SU-DHL-6 (cell line): ENCODE results near the gene PICALM.
"Not testable (repeated sequence)": the region's sequence is repeated elsewhere in the genome, so short reads cannot be mapped to it uniquely, and the experiment has no call there.

Source experiments
- H2AFZ ChIP-seq: fragments of 200-600 bp; sonication (generic); 2 replicates; pipeline ENCODE4 v1.6.1; 2014; ENCODE audit warnings: low read depth, mild to moderate bottlenecking, moderate library complexity, mixed read lengths, antibody characterized with exemption, low read length; ENCODE audit not compliant: severe bottlenecking
- H3F3A ChIP-seq: fragments of 200-600 bp; shearing (Covaris generic); 2 replicates; pipeline ENCODE4 v1.6.0; 2016; ENCODE audit warnings: antibody characterized with exemption, mild to moderate bottlenecking; ENCODE audit not compliant: insufficient read depth
- H3K27ac ChIP-seq: fragments of 200-600 bp; sonication (generic); 2 replicates; pipeline ENCODE4 v1.5.1; 2016; ENCODE audit warnings: low read depth, mild to moderate bottlenecking, low read length, moderate library complexity, mixed read lengths
- H3K27me3 ChIP-seq: fragments of 200-600 bp; sonication (generic), shearing (Covaris generic); 2 replicates; pipeline ENCODE4 v1.6.0; 2014; ENCODE audit warnings: mild to moderate bottlenecking, low read length
- H3K36me3 ChIP-seq: fragments of 200-600 bp; sonication (generic); 2 replicates; pipeline ENCODE4 v1.6.1; 2014; ENCODE audit warnings: mild to moderate bottlenecking, low read length, mixed read lengths
- H3K4me2 ChIP-seq: fragments of 300-600, 200-600 bp; shearing (Covaris generic), sonication (generic); 2 replicates; pipeline ENCODE4 v1.6.0; 2014; ENCODE audit warnings: low read length, low read depth, mild to moderate bottlenecking; ENCODE audit not compliant: poor library complexity, severe bottlenecking
- H3K4me3 ChIP-seq: fragments of 200-600 bp; sonication (generic); 2 replicates; pipeline ENCODE4 v1.5.1; 2014; ENCODE audit warnings: antibody characterized with exemption, low read length, mild to moderate bottlenecking, mixed read lengths; ENCODE audit not compliant: insufficient read depth, poor library complexity, severe bottlenecking
- H3K79me2 ChIP-seq: fragments of 200-600 bp; sonication (generic); 2 replicates; pipeline ENCODE4 v1.6.1; 2014; ENCODE audit warnings: mild to moderate bottlenecking, low read length, moderate library complexity; ENCODE audit not compliant: insufficient read depth
- H3K9ac ChIP-seq: fragments of 200-600 bp; sonication (generic); 2 replicates; pipeline ENCODE4 v1.7.0; 2014; ENCODE audit warnings: mild to moderate bottlenecking, low read length
- H3K9me2 ChIP-seq: fragments of 200-600 bp; sonication (generic); replicated peaks from 2 replicates; pipeline ENCODE4 v1.6.1; 2014; ENCODE audit warnings: low read length; ENCODE audit not compliant: insufficient read depth
- H3K9me3 ChIP-seq: fragments of 200-600 bp; sonication (generic); 2 replicates; pipeline ENCODE4 v1.6.1; 2014; ENCODE audit warnings: low read length, mixed read lengths; ENCODE audit not compliant: insufficient read depth
- H4K20me1 ChIP-seq: fragments of 200-600 bp; sonication (generic); 2 replicates; pipeline ENCODE4 v1.6.1; 2014; ENCODE audit warnings: low read depth, mild to moderate bottlenecking, antibody characterized with exemption, low read length, moderate library complexity, mixed read lengths
- EZH2phosphoT487 ChIP-seq: fragments of 200-600 bp; sonication (generic), shearing (Covaris generic); conservative IDR thresholded peaks from 2 replicates; pipeline ENCODE4 v1.6.1; 2018; ENCODE audit warnings: mild to moderate bottlenecking, antibody characterized with exemption, low read length, moderate library complexity, mixed read lengths
- TF ChIP-seq, protein P1 (sequence below): fragments of 200-600 bp; sonication (generic); IDR thresholded peaks from one replicate; pipeline ENCODE4 v1.5.1; 2017; ENCODE audit warnings: antibody characterized with exemption, mild to moderate bottlenecking, low read length, moderate library complexity; ENCODE audit not compliant: insufficient read depth, poor library complexity, severe bottlenecking

The PICALM gene

DNA sequence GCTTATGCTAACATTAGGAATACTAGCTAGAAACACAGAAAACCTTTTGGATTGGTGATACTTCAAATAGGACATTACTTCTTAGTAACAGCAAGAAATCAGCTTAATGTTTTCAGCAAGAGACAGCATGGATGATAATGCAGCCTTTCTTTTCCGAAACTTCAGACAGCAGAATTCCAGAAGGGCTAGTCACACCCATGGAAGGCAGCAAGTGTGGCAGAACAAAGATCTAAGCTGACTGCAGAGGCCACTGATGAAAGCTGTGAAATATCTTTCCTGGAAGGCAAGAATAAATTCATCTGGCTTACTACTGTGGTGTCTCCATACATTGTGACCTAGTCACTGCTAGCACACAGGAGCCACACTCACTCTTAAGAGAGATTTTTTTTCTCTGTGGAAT lies 113.4 kb downstream of the PICALM start:
- Histone ChIP-seq H3K4me2 (no peak overlapping the region), H3K36me3 (peaks cover 44% of the 10 kb centered on the region), H2AFZ (no peak overlapping the region), H4K20me1 (no peaks in the 10 kb centered on the region), H3K27me3 (no peaks in the 10 kb centered on the region), H3K9me2 (no peaks in the 10 kb centered on the region), H3K9ac (no peak overlapping the region), H3K79me2 (no peaks in the 10 kb centered on the region), H3K9me3 (no peaks in the 10 kb centered on the region), H3F3A (0 out of 2 replicates have a peak, but pooled peaks cover 3% of the 10 kb centered on the region), H3K27ac (no peak overlapping the region), H3K4me3 (no peak overlapping the region)
- TF ChIP-seq, protein P1, sequence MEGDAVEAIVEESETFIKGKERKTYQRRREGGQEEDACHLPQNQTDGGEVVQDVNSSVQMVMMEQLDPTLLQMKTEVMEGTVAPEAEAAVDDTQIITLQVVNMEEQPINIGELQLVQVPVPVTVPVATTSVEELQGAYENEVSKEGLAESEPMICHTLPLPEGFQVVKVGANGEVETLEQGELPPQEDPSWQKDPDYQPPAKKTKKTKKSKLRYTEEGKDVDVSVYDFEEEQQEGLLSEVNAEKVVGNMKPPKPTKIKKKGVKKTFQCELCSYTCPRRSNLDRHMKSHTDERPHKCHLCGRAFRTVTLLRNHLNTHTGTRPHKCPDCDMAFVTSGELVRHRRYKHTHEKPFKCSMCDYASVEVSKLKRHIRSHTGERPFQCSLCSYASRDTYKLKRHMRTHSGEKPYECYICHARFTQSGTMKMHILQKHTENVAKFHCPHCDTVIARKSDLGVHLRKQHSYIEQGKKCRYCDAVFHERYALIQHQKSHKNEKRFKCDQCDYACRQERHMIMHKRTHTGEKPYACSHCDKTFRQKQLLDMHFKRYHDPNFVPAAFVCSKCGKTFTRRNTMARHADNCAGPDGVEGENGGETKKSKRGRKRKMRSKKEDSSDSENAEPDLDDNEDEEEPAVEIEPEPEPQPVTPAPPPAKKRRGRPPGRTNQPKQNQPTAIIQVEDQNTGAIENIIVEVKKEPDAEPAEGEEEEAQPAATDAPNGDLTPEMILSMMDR: no peak
- no peak for TF ChIP-seq EZH2phosphoT487

DNA sequence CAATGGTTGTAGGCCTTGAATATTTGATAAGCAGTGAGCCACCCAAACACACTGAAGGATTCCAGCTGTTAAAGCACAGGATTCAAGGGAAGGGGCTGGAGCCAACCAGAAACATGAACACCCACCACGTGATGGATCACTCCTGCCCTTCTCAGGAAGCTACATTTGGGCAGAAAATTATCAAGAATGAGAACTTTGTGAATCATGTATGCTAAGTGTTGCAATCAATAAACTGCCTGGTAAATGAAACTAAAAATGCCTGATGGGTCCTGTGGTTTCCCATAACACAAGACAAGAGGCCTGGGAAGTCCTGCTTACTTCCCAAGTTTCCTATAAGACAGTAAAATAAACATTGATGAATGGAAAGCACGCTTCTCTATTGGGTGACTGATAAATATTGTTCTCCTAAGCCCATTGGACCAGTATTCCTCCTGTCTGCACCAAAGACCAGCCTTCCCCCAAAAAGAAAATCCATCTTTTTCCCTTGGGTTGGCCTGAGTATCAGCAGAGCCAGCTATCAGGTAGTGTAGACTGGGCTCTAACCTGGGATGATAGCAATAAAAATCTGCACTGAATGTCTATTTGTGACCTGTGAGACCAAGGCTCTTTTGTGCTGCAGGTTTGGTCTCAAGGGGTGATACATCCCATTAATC lies 115.3 kb downstream of the PICALM start:
- no peak overlapping the region for H3K27ac ChIP-seq
- H3K36me3 ChIP-seq: peaks cover 41% of the 10 kb centered on the region
- no peaks in the 10 kb centered on the region for H4K20me1 ChIP-seq
- 0 out of 2 replicates have a peak, but pooled peaks cover 3% of the 10 kb centered on the region for H3F3A ChIP-seq
- H3K9me3 ChIP-seq: no peaks in the 10 kb centered on the region
- no peak overlapping the region for H2AFZ ChIP-seq
- no peaks in the 10 kb centered on the region for H3K9me2 ChIP-seq
- H3K79me2 ChIP-seq: no peaks in the 10 kb centered on the region
- H3K4me3 ChIP-seq: no peak overlapping the region
- no peak overlapping the region for H3K9ac ChIP-seq
- TF ChIP-seq, protein P1: no peak
- TF ChIP-seq EZH2phosphoT487: no peak
- no peak overlapping the region for H3K4me2 ChIP-seq
- H3K27me3 ChIP-seq: no peaks in the 10 kb centered on the region

DNA sequence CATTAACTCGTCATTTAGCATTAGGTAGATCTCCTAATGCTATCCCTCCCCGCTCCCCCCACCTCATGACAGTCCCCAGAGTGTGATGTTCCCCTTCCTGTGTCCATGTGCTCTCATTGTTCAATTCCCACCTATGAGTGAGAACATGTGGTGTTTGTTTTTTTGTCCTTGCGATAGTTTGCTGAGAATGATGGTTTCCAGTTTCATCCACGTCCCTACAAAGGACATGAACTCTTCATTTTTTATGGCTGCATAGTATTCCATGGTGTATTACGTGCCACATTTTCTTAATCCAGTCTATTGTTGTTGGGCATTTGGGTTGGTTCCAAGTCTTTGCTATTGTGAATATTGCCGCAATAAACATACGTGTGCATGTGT lies 116.8 kb downstream of the PICALM start:
- not testable (repeated sequence) for H3K4me3 ChIP-seq, H3F3A ChIP-seq

DNA sequence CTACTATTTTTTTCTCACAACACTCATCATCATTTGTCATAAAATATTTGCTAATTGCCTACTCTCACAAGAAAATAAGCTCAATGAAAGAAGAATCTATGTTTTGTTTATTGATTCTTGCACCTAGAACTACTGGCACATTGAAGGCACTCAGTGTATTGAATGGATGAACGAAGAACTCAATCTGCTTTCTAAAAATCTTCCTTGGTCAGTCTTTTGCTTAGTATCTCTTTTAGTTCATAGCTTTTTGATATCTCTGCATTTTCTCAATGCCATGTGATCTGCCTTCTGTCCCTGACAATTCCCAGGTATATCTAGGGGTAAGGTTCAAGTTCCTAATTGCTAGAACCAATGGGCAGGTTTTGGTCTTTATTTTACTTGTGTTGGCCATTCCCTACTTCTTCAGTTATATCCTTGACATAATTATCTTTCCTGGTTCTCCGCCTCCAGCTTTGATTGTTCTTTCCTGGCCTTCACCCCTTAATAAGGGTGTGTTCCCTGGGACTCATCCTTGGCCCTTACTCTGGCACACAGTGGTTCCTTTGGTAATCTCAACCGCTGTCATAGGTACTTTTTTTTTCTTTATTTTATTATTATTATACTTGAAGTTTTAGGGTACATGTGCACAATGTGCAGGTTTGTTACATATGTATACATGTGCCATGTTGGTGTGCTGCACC lies 117.3 kb downstream of the PICALM start:
- TF ChIP-seq EZH2phosphoT487: no peak
- TF ChIP-seq, protein P1: no peak
- Histone ChIP-seq H3K9me3 (no peaks in the 10 kb centered on the region), H3K27me3 (no peaks in the 10 kb centered on the region), H3K9ac (no peak overlapping the region), H4K20me1 (no peaks in the 10 kb centered on the region), H2AFZ (no peak overlapping the region), H3K79me2 (no peaks in the 10 kb centered on the region), H3K4me2 (no peak overlapping the region), H3K9me2 (no peaks in the 10 kb centered on the region), H3K27ac (no peak overlapping the region), H3K4me3 (no peak overlapping the region), H3K36me3 (peaks cover 24% of the 10 kb centered on the region; the same call in 1 of the 2 replicates), H3F3A (0 out of 2 replicates have a peak, but pooled peaks cover 3% of the 10 kb centered on the region)

More for the DNA sequence above, 116.8 kb downstream of the PICALM start:
- H3K9me2 ChIP-seq, H2AFZ ChIP-seq, H3K27me3 ChIP-seq, H3K27ac ChIP-seq, H3K9me3 ChIP-seq, H3K79me2 ChIP-seq, H4K20me1 ChIP-seq, H3K9ac ChIP-seq, H3K4me2 ChIP-seq: not testable (repeated sequence)
- H3K36me3 ChIP-seq: peaks cover 29% of the 10 kb centered on the region
